ENCODE results near the gene ARID3C.

The ARID3C gene

DNA sequence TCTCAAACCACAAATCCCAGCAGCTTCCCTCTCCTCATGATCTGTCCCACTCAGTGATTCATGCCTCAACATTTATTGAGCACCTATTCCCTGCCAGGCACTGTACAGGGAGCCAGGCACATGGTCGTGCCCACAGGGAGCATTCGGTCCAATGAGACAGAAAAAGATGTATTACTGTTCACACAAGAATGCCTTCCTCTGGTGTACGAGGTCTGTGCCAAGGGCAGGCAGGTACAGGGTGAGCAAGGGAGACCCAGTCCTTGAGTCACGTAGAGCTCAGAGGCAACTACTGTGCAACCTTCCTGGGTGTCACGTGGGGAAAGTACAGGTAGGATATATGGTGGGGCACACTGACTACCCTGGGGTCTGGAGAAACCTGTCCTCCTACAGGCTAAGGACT, 43.9 kb downstream of the ARID3C start:
- no peak for TF ChIP-seq ZFX (IDR thresholded peaks at IDR 0.05; ENCODE audit: borderline replicate concordance)
- TF ChIP-seq, protein P1, sequence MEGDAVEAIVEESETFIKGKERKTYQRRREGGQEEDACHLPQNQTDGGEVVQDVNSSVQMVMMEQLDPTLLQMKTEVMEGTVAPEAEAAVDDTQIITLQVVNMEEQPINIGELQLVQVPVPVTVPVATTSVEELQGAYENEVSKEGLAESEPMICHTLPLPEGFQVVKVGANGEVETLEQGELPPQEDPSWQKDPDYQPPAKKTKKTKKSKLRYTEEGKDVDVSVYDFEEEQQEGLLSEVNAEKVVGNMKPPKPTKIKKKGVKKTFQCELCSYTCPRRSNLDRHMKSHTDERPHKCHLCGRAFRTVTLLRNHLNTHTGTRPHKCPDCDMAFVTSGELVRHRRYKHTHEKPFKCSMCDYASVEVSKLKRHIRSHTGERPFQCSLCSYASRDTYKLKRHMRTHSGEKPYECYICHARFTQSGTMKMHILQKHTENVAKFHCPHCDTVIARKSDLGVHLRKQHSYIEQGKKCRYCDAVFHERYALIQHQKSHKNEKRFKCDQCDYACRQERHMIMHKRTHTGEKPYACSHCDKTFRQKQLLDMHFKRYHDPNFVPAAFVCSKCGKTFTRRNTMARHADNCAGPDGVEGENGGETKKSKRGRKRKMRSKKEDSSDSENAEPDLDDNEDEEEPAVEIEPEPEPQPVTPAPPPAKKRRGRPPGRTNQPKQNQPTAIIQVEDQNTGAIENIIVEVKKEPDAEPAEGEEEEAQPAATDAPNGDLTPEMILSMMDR (IDR thresholded peaks at IDR 0.05) = no peak
- no peak overlapping the region for H3K27ac ChIP-seq

DNA sequence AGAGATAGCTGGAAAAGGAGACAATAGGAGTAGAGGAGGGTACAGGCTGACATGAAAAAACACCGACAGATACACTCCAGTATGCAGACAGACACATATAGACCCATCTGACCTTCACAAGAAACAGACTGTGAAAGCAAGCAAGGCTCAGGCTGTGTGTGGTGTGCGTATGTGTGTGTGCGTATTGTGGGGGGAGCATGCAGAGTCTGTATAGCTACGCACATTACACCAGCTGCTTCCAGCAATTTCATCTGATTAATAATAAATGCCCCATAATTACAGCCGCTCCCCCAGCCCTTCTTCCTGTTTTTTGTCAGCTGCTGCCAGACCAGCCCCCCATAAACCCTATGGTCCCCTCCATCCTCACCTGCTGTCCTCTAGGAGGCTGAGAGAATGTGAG, 46.1 kb downstream of the ARID3C start:
- TF ChIP-seq ZFX (IDR thresholded peaks at IDR 0.05; ENCODE audit: borderline replicate concordance) = no peak
- TF ChIP-seq, protein P1 (IDR thresholded peaks at IDR 0.05) = no peak
- no peak overlapping the region for H3K27ac ChIP-seq

- TF ChIP-seq, protein P1 (IDR thresholded peaks at IDR 0.05) = no peak
- no peak for TF ChIP-seq ZFX (IDR thresholded peaks at IDR 0.05; ENCODE audit: borderline replicate concordance)
- no peak overlapping the region for H3K27ac ChIP-seq
These were observed 47.5 kb downstream of the ARID3C start for GRCh38 chr9:34581318-34581717.

DNA sequence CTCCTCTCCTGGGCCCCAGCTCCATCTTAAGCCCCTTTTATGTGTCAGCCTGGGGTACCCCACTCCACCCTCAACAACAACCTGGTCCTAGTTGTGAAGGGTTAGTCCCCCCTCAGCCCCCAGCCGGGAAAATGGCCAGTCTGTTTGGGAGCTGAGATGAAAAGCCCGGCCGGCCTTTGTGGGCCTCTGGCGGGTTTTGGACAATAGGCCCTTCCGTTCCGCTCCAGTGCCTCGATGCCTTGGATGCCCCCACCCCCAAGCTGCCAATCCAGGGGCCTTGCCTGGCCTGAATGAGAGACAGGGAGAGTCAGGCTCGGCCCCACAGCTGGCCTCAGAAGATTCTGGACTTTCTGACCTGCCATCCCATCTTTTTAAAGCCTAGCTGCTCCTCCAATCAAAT, 48.5 kb downstream of the ARID3C start:
- H3K27ac ChIP-seq = no peak overlapping the region
- TF ChIP-seq ZFX (IDR thresholded peaks at IDR 0.05; ENCODE audit: borderline replicate concordance) = no peak
- TF ChIP-seq, protein P1 (IDR thresholded peaks at IDR 0.05) = no peak

DNA sequence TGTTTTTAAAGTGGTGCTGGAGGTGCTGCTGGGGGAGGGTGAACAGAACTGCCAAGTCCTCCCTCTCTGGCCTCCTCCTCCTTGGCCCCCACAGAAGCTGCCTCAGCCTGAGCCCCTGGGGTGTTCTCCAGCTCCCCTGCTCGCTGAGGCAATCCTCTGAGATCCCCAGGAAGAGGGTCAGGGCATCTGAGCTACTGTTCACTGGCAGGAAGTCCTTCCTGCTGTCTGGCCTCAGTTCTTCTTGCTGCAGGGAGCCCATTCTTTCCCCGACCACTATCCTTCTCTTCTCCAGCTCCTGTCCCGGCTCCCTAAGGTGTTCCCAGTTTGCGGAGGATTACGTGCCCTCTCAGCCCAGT, 49.1 kb downstream of the ARID3C start:
- H3K27ac ChIP-seq = no peak overlapping the region
- TF ChIP-seq, protein P1 (IDR thresholded peaks at IDR 0.05) = no peak
- TF ChIP-seq ZFX (IDR thresholded peaks at IDR 0.05; ENCODE audit: borderline replicate concordance) = no peak

DNA sequence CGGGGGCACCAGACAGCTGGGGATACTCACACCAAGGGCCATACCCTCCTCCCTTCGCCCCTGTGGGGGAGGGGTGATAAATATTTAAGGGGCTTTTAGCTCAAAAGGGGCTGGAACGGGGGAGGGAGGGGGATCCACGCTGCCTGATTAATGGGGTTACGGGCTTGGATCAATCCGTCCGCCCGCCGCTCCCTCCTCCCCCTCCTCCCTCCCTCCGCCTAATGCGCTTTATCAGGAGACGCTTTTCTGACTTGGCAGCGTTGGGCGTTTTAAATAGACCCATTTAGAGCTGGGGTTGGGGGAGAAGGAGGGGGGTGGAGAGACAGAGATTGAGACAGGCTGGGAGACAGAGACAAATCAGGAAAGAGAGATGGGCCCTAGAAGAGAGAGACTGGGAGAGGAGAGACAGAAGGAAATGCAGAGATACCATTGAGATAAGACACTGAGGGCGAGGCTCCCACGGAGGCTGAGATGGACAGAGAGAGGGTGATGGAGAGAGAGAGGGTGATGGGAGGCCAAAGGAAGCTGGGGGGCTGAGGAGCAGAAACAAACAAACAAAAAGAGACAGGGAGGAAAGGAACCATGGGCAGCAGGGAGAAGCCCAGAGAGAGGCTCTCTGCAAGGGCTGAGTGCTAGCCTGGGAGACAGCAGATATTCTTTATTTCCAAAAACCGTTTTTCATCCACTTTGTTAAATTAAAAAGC, 49.6 kb downstream of the ARID3C start:
- H3K27ac ChIP-seq = no peak overlapping the region
- no peak for TF ChIP-seq ZFX (IDR thresholded peaks at IDR 0.05; ENCODE audit: borderline replicate concordance)
- TF ChIP-seq, protein P1 (IDR thresholded peaks at IDR 0.05) = no peak

- TF ChIP-seq, protein P1 (IDR thresholded peaks at IDR 0.05) = no peak
- TF ChIP-seq ZFX (IDR thresholded peaks at IDR 0.05; ENCODE audit: borderline replicate concordance) = no peak
- H3K27ac ChIP-seq = no peak overlapping the region
These were observed 50.4 kb downstream of the ARID3C start for GRCh38 chr9:34578241-34579103.

All from 22Rv1 (cell line).